ENCODE measurements around the gene EEF1AKMT2.

GRCh38 chr10:124730790-124731189, 60.9 kb downstream of the EEF1AKMT2 start:
- TF ChIP-seq, protein P1, sequence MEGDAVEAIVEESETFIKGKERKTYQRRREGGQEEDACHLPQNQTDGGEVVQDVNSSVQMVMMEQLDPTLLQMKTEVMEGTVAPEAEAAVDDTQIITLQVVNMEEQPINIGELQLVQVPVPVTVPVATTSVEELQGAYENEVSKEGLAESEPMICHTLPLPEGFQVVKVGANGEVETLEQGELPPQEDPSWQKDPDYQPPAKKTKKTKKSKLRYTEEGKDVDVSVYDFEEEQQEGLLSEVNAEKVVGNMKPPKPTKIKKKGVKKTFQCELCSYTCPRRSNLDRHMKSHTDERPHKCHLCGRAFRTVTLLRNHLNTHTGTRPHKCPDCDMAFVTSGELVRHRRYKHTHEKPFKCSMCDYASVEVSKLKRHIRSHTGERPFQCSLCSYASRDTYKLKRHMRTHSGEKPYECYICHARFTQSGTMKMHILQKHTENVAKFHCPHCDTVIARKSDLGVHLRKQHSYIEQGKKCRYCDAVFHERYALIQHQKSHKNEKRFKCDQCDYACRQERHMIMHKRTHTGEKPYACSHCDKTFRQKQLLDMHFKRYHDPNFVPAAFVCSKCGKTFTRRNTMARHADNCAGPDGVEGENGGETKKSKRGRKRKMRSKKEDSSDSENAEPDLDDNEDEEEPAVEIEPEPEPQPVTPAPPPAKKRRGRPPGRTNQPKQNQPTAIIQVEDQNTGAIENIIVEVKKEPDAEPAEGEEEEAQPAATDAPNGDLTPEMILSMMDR (IDR thresholded peaks at IDR 0.05; ENCODE audit: low read depth, low read length, poor library complexity, severe bottlenecking) = no peak
- TF ChIP-seq EZH2phosphoT487 (IDR thresholded peaks at IDR 0.05; ENCODE audit: borderline replicate concordance, low read length) = no peak
